Measurements from ENCODE around the gene LDB1.

Gene LDB1

DNA sequence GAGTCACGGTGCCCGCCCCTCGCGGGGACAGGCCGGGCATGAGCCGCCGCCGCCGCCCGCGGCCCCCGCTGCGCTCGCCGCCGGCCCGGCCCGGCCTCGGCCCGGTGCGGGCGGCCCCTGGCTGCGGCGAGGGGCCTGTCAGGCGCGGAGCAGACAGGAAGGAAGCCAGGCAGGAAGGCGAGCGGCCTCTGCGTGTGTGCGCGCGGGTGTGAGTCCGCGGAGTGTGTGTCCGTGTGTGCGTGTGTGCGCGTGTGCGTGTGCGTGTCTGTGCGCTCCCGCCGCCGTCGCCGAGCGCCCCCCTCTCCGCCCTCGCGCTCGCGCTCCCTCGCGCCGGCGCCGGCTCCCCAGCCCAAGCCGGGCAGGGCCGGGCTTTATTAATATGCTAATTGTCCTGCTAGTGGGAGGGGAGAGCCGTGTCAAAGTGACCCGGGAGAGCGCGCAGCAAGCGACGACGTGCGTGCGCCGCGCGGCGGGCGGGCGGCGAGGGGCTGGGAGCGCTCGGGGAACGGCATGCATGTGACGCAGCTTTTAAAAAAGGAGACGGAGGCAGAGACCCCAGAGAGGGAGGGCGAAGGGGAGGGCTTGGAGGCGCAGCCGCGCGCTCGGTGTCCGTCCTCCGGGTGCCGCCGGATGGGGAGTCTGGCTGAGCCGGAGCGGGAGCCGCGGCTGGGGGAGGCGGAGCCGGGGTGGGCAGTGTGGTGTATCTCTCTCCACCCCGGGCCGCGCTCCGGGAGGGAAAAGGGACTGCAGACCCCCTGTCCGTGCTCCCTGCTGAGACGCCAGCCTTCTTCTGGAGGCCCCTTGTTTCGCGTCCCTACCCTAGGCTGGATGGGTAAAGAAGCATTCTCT, at the start of gene LDB1:
Gene LDB1 (minus strand): TSS at position 227 of the 849 bp plus-strand sequence. CDS start 258 bp downstream, outside the sequence.
- Mint-ChIP-seq H3K4me3 (peak within 1 kb of the TSS; percentile 86), H3K4me1 (peaks cover 48% of the 10 kb centered on the region), H3K27me3 (no peaks in the 10 kb centered on the region), H3K27ac (peak within 1 kb of the TSS; percentile 91), H3K9me3 (no peaks in the 10 kb centered on the region), H3K36me3 (no peaks in the 10 kb centered on the region)
- peak; percentile 63 for ATAC-seq (ENCODE audit: low read depth)
- DNase-seq (ENCODE audit: low spot score in 2 of 2) = peak; percentile 64 to 72

DNA sequence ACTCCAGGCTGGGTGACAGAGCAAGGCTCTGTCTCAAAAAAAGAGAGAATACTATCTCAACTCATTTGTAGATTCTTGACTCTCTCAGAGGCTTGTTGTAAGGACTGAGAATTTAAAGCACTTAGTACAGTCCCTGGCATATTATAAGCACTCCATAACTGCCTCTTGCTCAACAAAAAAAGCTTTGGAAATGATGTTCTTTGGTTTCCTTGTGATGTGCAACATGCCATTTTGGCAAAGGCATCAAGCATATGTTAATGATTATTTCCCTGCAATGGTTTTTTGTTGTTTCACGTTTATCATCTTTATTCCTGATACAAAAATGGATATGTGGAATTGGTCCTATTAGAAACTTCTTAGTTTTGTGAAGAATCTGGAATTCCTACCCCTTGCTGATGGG, 47.7 kb upstream of the LDB1 start:
- H3K27ac Mint-ChIP-seq = no peak overlapping the region

GRCh38 chr10:102163342-102163989, 43.3 kb upstream of the LDB1 start:
- H3K9me3 Mint-ChIP-seq = no peaks in the 10 kb centered on the region

More for the DNA sequence above, 47.7 kb upstream of the LDB1 start:
- peaks cover 2% of the 10 kb centered on the region for H3K4me1 Mint-ChIP-seq
- H3K36me3 Mint-ChIP-seq = peaks cover 1% of the 10 kb centered on the region
- peaks cover 4% of the 10 kb centered on the region for H3K27me3 Mint-ChIP-seq
- H3K9me3 Mint-ChIP-seq = no peaks in the 10 kb centered on the region
- H3K4me3 Mint-ChIP-seq = no peak overlapping the region
- ATAC-seq (ENCODE audit: low read depth) = no peak
- DNase-seq (ENCODE audit: low spot score in 2 of 2) = no peak

DNA sequence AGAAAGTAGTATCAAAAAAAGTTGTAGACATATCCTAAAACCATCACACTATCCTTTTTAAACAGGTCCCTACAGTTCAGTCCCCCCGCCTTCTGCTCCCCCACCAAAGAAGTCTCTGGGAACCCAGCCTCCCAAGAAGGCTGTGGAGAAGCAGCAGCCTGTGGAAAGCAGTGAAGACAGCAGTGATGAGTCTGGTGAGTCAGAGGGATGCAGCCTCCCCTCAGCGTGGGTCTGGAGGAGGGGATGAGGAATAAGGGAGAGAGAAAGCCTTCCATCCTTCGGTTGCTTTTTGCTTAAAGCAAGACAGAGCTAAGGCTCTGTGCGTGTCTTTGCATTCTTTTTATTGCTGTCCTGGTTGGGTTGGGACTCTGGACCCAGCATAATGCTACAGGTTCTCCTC, 39.7 kb upstream of the LDB1 start:
- H3K36me3 Mint-ChIP-seq = peaks cover 34% of the 10 kb centered on the region
- no peak for DNase-seq (ENCODE audit: low spot score in 2 of 2)
- peaks cover 9% of the 10 kb centered on the region for H3K4me1 Mint-ChIP-seq
- no peaks in the 10 kb centered on the region for H3K9me3 Mint-ChIP-seq
- no peak overlapping the region for H3K4me3 Mint-ChIP-seq
- H3K27ac Mint-ChIP-seq = no peak overlapping the region
- ATAC-seq (ENCODE audit: low read depth) = no peak
- no peaks in the 10 kb centered on the region for H3K27me3 Mint-ChIP-seq

More at GRCh38 chr10:102163342-102163989, 43.3 kb upstream of the LDB1 start:
- Mint-ChIP-seq H3K4me3 (no peak overlapping the region), H3K27ac (no peak overlapping the region), H3K4me1 (peaks cover 2% of the 10 kb centered on the region), H3K27me3 (no peaks in the 10 kb centered on the region), H3K36me3 (peaks cover 24% of the 10 kb centered on the region)
- DNase-seq (ENCODE audit: low spot score in 2 of 2) = no peak
- no peak for ATAC-seq (ENCODE audit: low read depth)

DNA sequence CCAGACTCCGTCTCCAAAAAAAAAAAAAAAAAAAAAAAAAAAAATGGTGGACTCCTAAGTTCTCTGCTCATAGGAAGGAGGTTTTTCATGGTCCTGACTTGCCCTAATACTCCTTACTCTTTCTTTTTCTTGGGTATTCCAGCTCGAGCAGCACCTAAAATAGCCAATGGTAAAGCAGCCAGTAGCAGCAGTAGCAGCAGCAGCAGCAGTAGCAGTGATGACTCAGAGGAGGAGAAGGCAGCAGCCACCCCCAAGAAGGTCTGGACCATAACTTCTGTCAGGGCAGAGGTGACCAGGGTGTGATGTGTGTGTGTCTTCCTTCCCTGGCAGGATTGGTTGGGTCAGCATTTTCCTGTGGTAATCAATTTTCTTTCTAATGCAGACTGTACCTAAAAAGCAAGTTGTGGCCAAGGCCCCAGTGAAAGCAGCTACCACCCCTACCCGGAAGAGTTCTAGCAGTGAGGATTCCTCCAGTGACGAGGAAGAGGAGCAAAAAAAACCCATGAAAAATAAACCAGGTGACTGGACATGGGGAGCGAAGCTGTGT, 39.0 kb upstream of the LDB1 start:
- H3K4me1 Mint-ChIP-seq = peaks cover 9% of the 10 kb centered on the region
- H3K36me3 Mint-ChIP-seq = peaks cover 34% of the 10 kb centered on the region
- H3K27me3 Mint-ChIP-seq = no peaks in the 10 kb centered on the region
- no peak for DNase-seq (ENCODE audit: low spot score in 2 of 2)
- H3K4me3 Mint-ChIP-seq = no peak overlapping the region
- no peak for ATAC-seq (ENCODE audit: low read depth)
- no peak overlapping the region for H3K27ac Mint-ChIP-seq
- H3K9me3 Mint-ChIP-seq = no peaks in the 10 kb centered on the region

GRCh38 chr10:102157224-102157623, 37.1 kb upstream of the LDB1 start:
- H3K27ac Mint-ChIP-seq = no peak overlapping the region
- no peaks in the 10 kb centered on the region for H3K9me3 Mint-ChIP-seq
- no peaks in the 10 kb centered on the region for H3K27me3 Mint-ChIP-seq
- DNase-seq (ENCODE audit: low spot score in 2 of 2) (no peak), ATAC-seq (ENCODE audit: low read depth) (no peak)
- peaks cover 17% of the 10 kb centered on the region for H3K4me1 Mint-ChIP-seq
- peaks cover 36% of the 10 kb centered on the region for H3K36me3 Mint-ChIP-seq
- H3K4me3 Mint-ChIP-seq = no peak overlapping the region

DNA sequence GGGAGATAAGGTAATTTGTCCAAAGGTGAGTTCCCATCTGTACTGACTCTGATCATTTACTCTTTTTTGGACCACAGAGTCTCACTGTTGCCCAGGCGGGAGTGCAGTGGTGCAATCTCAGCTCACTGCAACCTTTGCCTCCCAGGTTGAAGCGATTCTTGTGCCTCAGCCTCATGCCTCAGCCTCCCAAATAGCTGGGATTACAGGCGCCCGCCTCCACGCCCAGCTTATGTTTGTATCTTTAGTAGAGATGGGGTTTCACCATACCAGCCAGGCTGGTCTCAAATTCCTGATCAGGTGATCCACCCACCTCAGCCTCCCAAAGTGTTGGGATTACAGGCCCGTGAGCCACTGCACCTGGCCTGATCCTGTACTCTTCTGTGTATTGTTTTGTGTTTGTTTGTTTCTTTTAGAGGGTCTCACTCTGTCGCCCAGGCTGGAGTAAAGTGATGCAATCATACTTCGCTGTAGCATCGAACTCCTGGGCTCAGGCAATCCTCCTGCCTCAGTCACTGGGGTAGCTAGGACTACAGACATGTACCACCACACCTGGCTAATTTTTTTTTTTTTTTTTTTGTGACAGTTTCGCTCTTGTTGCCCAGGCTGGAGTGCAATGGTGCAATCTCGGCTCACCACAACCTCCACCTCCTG, 34.4 kb upstream of the LDB1 start:
- ATAC-seq (ENCODE audit: low read depth) (no peak), DNase-seq (ENCODE audit: low spot score in 2 of 2) (no peak)
- Mint-ChIP-seq H3K36me3 (peaks cover 20% of the 10 kb centered on the region), H3K9me3 (no peaks in the 10 kb centered on the region), H3K4me1 (peaks cover 25% of the 10 kb centered on the region), H3K4me3 (peak overlapping the region; percentile 41), H3K27ac (no peak overlapping the region), H3K27me3 (no peaks in the 10 kb centered on the region)

GRCh38 chr10:102153093-102153620, 33.0 kb upstream of the LDB1 start:
- Mint-ChIP-seq H3K36me3 (peaks cover 22% of the 10 kb centered on the region), H3K4me1 (peaks cover 25% of the 10 kb centered on the region), H3K4me3 (peak overlapping the region; percentile 94), H3K27ac (peak overlapping the region; percentile 98), H3K27me3 (no peaks in the 10 kb centered on the region), H3K9me3 (no peaks in the 10 kb centered on the region)
- ATAC-seq (ENCODE audit: low read depth) = no peak
- DNase-seq (ENCODE audit: low spot score in 2 of 2) = no peak

GRCh38 chr10:102152545-102152890, 32.4 kb upstream of the LDB1 start:
- H3K36me3 Mint-ChIP-seq = peaks cover 23% of the 10 kb centered on the region
- H3K27me3 Mint-ChIP-seq = no peaks in the 10 kb centered on the region
- peak overlapping the region; percentile 94 for H3K4me3 Mint-ChIP-seq
- H3K27ac Mint-ChIP-seq = peak overlapping the region; percentile 98
- H3K9me3 Mint-ChIP-seq = no peaks in the 10 kb centered on the region
- no peak for ATAC-seq (ENCODE audit: low read depth)
- peaks cover 24% of the 10 kb centered on the region for H3K4me1 Mint-ChIP-seq
- no peak for DNase-seq (ENCODE audit: low spot score in 2 of 2)

DNA sequence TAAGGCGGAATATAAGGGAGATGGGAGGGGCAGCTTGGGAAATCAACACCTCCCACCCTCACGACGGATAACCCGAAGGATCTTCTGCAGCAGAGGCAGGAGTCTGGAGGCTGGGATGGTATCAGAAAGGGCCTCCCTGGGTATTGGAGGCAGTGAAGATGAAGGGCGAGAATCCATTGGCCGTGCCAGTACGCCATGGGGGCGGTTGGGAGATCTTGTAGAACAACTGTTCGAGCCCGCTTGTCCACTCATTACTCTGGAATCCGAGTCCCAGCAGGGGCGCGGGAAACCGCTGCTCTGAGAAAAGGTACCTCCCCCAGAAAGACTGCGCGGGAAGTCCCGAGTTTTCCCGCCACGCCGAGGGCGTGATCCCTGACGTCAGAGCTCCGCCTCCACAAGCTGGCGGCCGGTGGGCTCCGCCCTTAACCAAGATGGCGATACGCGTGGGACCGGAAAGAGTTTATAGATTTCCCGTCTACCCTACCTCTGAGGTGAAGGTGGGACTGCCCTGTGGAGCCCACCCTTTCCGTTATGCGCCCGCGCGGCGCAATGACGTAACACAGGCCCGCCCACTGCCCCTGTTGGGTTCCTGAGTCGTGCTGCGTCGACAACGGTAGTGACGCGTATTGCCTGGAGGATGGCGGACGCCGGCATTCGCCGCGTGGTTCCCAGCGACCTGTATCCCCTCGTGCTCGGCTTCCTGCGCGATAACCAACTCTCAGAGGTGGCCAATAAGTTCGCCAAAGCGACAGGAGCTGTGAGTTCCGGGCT, 31.8 kb upstream of the LDB1 start, which contains the start of gene NOLC1:
Gene NOLC1 (plus strand): TSS at position 616 of the 771 bp plus-strand sequence. CDS start 22 bp downstream, at position 638.
- Mint-ChIP-seq H3K4me1 (peaks cover 20% of the 10 kb centered on the region), H3K27ac (peak within 1 kb of the TSS; percentile 98), H3K9me3 (no peaks in the 10 kb centered on the region), H3K27me3 (no peaks in the 10 kb centered on the region), H3K36me3 (peaks cover 19% of the 10 kb centered on the region), H3K4me3 (peak within 1 kb of the TSS; percentile 94)
- DNase-seq (ENCODE audit: low spot score in 2 of 2) (peak; percentile 99), ATAC-seq (ENCODE audit: low read depth) (peak; percentile 92)

- peak overlapping the region; percentile 94 for H3K4me3 Mint-ChIP-seq
- H3K9me3 Mint-ChIP-seq = no peaks in the 10 kb centered on the region
- DNase-seq (ENCODE audit: low spot score in 2 of 2) (no peak), ATAC-seq (ENCODE audit: low read depth) (no peak)
- no peaks in the 10 kb centered on the region for H3K27me3 Mint-ChIP-seq
- H3K27ac Mint-ChIP-seq = peak overlapping the region; percentile 98
- peaks cover 20% of the 10 kb centered on the region for H3K4me1 Mint-ChIP-seq
- H3K36me3 Mint-ChIP-seq = peaks cover 19% of the 10 kb centered on the region
These were observed 31.0 kb upstream of the LDB1 start for GRCh38 chr10:102150970-102151773.

DNA sequence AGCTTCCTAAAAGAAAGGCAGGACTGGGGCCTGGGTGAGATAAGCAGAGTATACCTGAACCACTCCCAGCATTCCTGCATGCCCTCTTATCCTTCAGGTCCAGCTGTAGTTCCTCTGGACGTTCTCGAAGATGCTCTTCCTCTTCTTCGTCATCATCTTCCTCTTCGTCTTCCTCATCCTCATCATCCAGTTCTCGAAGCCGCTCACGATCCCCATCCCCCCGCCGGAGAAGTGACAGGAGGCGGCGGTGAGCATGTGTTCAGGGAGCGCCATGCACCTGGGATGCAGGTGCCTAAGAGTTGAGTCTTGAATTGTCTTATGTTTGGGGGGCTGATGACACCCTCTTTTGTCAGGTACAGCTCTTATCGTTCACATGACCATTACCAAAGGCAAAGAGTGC, 28.1 kb upstream of the LDB1 start:
- H3K27me3 Mint-ChIP-seq = no peaks in the 10 kb centered on the region
- no peaks in the 10 kb centered on the region for H3K9me3 Mint-ChIP-seq
- peaks cover 17% of the 10 kb centered on the region for H3K4me1 Mint-ChIP-seq
- no peak for ATAC-seq (ENCODE audit: low read depth)
- H3K27ac Mint-ChIP-seq = peak overlapping the region; percentile 3
- no peak for DNase-seq (ENCODE audit: low spot score in 2 of 2)
- H3K4me3 Mint-ChIP-seq = no peak overlapping the region
- H3K36me3 Mint-ChIP-seq = peaks cover 23% of the 10 kb centered on the region
